ENCODE results near the gene RAPH1. TPM values are rescaled to one million over a fixed set of nuclear protein-coding genes. Genes with fewer than 3 reads are reported as not detected.

The RAPH1 gene
- polyA plus RNA-seq, 10 donors, result 21.5 to 44.6 (median 31.3) TPM

DNA sequence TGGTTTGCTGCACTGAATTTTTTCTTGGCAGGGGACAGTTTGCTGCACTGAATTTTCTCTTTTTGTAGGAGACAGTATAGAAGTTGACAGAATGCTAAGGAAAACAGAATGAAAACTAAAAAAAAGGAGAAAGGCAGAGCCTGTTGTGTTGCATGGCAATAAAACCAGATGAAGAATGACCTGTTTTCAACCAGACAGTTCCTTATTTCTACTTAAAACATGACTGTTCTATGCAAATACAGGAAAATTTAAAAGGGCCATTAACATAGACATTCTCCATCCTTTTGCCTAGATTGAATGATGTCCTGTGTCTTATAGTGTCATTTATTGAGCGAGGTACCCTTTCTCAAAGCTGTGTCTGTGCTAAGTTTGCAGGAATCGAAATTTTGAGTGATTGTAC lies 173.6 kb downstream of the RAPH1 start:
- peak in 1 of 3 donors; percentile 13 for DNase-seq

DNA sequence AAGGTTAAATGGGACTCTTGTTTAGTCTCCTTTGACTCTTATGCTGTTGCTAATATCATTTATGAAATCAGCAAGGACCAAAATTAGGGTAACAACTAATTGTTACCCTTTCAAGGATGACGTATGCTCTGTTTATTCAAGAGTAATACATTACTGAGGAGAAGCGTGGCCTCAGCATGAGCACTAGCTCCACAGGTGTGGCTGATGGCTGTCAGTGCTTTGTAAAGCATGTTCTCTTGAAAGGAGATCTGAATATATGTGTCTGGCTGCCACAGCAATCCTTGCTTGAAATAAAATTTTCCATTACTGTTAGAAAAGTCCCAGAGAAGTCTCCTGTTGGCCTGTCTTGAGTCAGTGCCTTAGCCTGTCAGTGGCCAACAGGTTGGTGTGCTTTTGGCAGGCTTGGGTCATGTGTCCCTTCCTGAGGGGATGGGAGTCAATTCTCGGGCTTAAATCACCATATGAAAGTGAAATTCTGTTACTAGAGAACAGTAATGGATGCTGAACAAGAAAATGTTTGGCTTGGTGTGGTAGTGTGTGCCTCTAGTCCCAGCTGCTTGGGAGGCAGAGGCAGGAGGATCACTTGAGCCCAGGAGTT lies 174.2 kb downstream of the RAPH1 start:
- DNase-seq, result peak in 1 of 3 donors; percentile 13

DNA sequence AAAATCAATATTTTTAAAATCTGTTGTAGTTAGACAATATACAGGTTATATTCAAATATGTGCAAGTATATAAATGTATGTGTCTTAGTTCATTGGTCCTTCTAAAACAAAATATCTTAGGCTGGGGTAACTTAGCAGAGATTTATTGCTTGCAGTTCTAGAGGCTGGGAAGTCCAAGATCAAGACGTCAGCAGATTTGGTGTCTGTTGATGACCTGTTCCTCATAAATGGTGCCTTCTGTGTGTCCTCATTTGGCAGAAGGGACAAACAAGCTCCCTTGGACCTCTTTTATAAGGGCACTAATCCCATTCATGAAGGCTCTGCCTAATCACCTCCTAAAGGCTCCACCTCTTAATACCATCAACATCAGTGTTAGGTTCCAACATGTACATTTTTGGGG lies 175.7 kb downstream of the RAPH1 start:
- DNase-seq, result no peak

DNA sequence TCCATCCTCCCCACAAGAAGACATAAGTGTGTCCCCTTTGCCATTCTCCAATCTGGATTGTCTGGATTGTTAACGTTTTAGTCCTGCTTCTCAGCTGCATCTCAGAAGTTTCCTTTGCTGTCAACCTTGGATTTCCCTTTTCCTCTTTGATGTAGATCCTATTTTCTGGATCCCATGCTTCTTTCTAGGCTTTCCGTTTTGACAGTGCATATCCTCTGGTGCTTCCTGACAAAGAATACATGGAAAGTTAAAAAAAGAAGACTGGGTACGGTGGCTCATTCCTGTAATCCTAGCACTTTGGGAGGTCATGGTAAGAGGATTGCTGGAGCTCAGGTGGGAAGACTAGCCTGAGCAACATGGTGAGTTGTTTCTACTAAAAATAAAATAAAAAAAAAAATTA lies 180.1 kb downstream of the RAPH1 start:
- no peak for DNase-seq

DNA sequence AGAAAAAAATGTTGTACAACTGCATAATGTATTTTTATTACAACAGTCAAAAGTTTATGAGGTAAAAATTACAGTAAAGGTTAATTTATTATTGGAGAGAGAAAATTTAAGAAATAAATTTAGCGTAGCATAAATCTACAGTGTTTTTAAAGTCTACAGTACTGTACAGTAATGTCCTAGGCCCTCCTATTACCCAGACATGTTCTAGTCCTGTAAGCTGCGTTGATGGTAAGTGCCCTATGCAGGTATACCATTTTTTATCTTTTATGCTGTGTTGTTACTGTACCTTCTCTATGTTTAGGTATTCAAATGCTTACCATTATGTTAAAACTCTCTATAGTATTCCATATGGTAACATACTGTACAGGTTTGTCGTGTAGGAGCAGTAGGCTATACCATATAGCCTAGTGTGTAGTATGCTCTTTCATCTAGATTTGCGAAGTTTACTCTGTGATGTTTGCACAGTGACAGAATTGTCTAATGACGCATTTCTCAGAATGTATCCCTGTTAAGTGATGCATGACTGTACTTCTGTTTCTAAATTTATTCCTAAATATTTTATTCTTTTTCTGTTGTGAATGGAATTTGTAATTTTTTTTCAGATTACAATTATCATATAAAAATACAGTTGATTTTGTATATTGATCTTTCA lies 182.4 kb downstream of the RAPH1 start:
- DNase-seq, result no peak

DNA sequence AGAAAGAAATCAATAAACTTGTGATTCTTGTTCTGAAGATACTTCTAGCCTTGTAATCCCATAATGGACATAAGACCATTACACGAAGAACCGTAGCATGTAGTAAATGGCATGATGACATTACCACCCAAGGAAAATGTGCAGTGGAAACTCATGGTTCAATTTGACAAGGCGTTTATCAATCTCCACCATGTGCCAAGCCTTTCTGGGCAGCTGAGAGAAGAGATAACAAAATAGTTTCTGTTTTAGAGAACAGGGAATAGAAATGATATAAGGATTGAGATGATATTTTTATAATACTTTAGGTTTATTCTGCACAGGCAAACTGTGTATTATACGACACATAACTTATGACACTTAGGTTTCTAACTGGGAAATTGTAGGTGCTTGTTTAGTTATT lies 187.7 kb downstream of the RAPH1 start:
- no peak for DNase-seq

DNA sequence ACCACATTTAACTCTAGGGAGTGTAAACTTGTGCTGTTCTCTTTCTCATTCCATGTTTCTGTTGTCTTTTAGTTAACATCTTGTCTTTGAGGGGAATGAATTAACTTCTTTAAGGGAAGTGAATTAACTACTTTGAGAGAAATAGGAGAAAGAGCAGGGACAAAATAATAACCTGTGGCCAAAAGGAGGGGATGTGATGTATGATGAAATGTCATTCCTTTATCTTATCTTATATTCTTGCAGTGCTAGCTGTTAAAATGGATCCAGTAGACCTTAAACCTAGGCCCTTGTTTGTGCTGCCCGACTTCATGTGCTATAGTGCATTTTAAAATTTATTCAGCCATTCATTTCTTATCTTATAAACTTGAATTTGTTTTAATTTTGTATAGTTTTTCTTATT lies 188.5 kb downstream of the RAPH1 start:
- DNase-seq, result no peak

DNA sequence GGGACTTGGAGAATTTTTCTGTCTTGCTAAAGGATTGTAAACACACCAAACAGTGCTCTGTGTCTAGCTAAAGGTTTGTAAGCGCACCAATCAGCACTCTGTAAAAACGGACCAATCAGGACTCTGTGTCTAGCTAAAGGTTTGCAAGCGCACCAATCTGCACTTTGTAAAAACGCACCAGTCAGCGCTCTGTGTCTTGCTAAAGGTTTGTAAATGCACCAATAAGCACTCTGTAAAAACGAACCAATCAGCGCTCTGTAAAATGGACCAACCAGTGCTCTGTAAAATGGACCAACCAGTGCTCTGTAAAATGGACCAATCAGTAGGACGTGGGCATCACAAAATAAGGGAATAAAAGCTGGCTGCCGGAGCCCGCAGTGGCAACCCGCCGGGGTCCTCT lies 190.4 kb downstream of the RAPH1 start:
- no peak for DNase-seq

Other genes starting within 250 kb of the RAPH1 start
- gene ABI2, start 206.9 kb downstream of the RAPH1 start, polyA plus RNA-seq (ENCODE audit: insufficient read length in 10 of 10), result 10 to 100 TPM; 31.4 to 45.5 (median 37.9) TPM
- 1 to 10 TPM; 3.4 to 6.7 (median 4.8) TPM for gene CD28, start 171.3 kb upstream of the RAPH1 start, polyA plus RNA-seq (ENCODE audit: insufficient read length in 10 of 10)

All from muscle of back (tissue), 11 donors.